ENCODE measurements around the gene HBE1. TPM values are rescaled to one million over a fixed set of nuclear protein-coding genes. Genes with fewer than 3 reads are reported as not detected.

HBE1 gene
- total and polyA plus RNA-seq, 8 donors, result 3.5 TPM; not detected in 7

- DNase-seq (no peak), FAIRE-seq (no peak), ATAC-seq (no peak)
- H3K27me3 ChIP-seq, result no peaks in the 10 kb centered on the region
- no peaks in the 10 kb centered on the region for H3K4me1 ChIP-seq
- no peaks in the 10 kb centered on the region for H3K36me3 ChIP-seq
- no peak for TF ChIP-seq CTCF (IDR thresholded peaks at IDR 0.05)
- no peaks in the 10 kb centered on the region for H3K9me3 ChIP-seq
- H3K27ac ChIP-seq, result no peak overlapping the region
- H3K4me3 ChIP-seq, result no peak overlapping the region
- WGBS, 2 donors, result 88 to 96% methylated on average over 1 of the region's 1 CpG
- intact Hi-C loops (cut with DNase I), result no loop called here
Measured at GRCh38 chr11:5304046-5304445, 34.3 kb upstream of the HBE1 start.

GRCh38 chr11:5303626-5304025 is 33.9 kb upstream of the HBE1 start:
- 69 to 72% methylated on average over 5 of the region's 5 CpGs for WGBS, 2 donors
- H3K4me3 ChIP-seq, result no peak overlapping the region
- ATAC-seq (no peak), DNase-seq (no peak), FAIRE-seq (no peak)
- no peaks in the 10 kb centered on the region for H3K9me3 ChIP-seq
- TF ChIP-seq CTCF (IDR thresholded peaks at IDR 0.05), result no peak
- intact Hi-C loops (cut with DNase I), result no loop called here
- H3K4me1 ChIP-seq, result no peaks in the 10 kb centered on the region
- H3K27me3 ChIP-seq, result no peaks in the 10 kb centered on the region
- no peak overlapping the region for H3K27ac ChIP-seq
- no peaks in the 10 kb centered on the region for H3K36me3 ChIP-seq

GRCh38 chr11:5301846-5302245 is 32.1 kb upstream of the HBE1 start, which contains the start of gene OR51B4:
TSS of gene OR51B4 (minus strand) at chr11:5301946. CDS start at chr11:5301946, 0 bp downstream.
- DNase-seq, result no peak
- intact Hi-C loops (cut with DNase I), result no loop called here
- no peaks in the 10 kb centered on the region for H3K4me1 ChIP-seq
- H3K9me3 ChIP-seq, result no peaks in the 10 kb centered on the region
- TF ChIP-seq CTCF (IDR thresholded peaks at IDR 0.05), result no peak
- no peaks in the 10 kb centered on the region for H3K27me3 ChIP-seq
- no peak for FAIRE-seq
- no peak for ATAC-seq
- H3K36me3 ChIP-seq, result no peaks in the 10 kb centered on the region
- WGBS, 2 donors, result 71 to 88% methylated on average over 2 of the region's 2 CpGs
- H3K4me3 ChIP-seq, result no peak within 1 kb of the TSS
- no peak within 1 kb of the TSS for H3K27ac ChIP-seq

GRCh38 chr11:5300251-5300650 is 30.5 kb upstream of the HBE1 start:
- DNase-seq, result no peak
- no peak for TF ChIP-seq CTCF (IDR thresholded peaks at IDR 0.05)
- no peak for ATAC-seq
- Histone ChIP-seq H3K9me3 (no peaks in the 10 kb centered on the region), H3K4me1 (no peaks in the 10 kb centered on the region), H3K27me3 (no peaks in the 10 kb centered on the region), H3K27ac (no peak overlapping the region), H3K36me3 (no peaks in the 10 kb centered on the region), H3K4me3 (no peak overlapping the region)
- intact Hi-C loops (cut with DNase I), result no loop called here
- 35 to 59% methylated on average over 3 of the region's 3 CpGs for WGBS, 2 donors
- no peak for FAIRE-seq

- no peak overlapping the region for H3K27ac ChIP-seq
- ATAC-seq (no peak), FAIRE-seq (no peak), DNase-seq (no peak)
- no peak overlapping the region for H3K4me3 ChIP-seq
- no peaks in the 10 kb centered on the region for H3K4me1 ChIP-seq
- intact Hi-C loops (cut with DNase I), result no loop called here
- no peaks in the 10 kb centered on the region for H3K36me3 ChIP-seq
- TF ChIP-seq CTCF (IDR thresholded peaks at IDR 0.05), result no peak
- H3K27me3 ChIP-seq, result no peaks in the 10 kb centered on the region
- 2 to 59% methylated on average over 1 of the region's 1 CpG for WGBS, 2 donors
- H3K9me3 ChIP-seq, result no peaks in the 10 kb centered on the region
Measured at GRCh38 chr11:5298451-5298850, 28.7 kb upstream of the HBE1 start.
